ENCODE data around the gene GLDN. TPM values are rescaled to one million over a fixed set of nuclear protein-coding genes. Genes with fewer than 3 reads are reported as not detected.

GLDN gene
- total and polyA plus RNA-seq, 10 of the 15 experiments (the other 5 are each of a cell fraction or from before 2014, with no cell fraction given) = 0.13 TPM; not detected in 9

GRCh38 chr15:51390966-51391422, 49.5 kb downstream of the GLDN start:
- 50% methylated on average over 5 of the region's 5 CpGs for WGBS (ENCODE audit: insufficient coverage, insufficient replicate concordance, low lambda C conversion rate, missing lambda C conversion rate)
- ChIA-PET POLR2A (no interaction called here), SMC1A (ENCODE audit: uncharacterized antibody, unreplicated experiment) (no interaction called here), CTCF (no interaction called here), RAD21 (ENCODE audit: unreplicated experiment) (no interaction called here)
- H3K27me3 ChIP-seq (replicated peaks in 1 of 2; ENCODE audit: control insufficient read depth in 2 of 2, insufficient read depth in 2 of 2, low read length in 1 of 2) = peaks cover 0 to under 1% of the 10 kb centered on the region in 2 experiments; a peak in 1 of 4 replicates
- no peaks in the 10 kb centered on the region for H3K4me1 ChIP-seq (ENCODE audit: control insufficient read depth, insufficient read depth, low read length)
- DNase-seq (ENCODE audit: low read depth, low spot score) = no peak
- H4K20me1 ChIP-seq (ENCODE audit: control insufficient read depth, insufficient read depth) = no peaks in the 10 kb centered on the region
- no peaks in the 10 kb centered on the region for H3K9me3 ChIP-seq (replicated peaks; ENCODE audit: control insufficient read depth, insufficient read depth, low read length)
- no peaks in the 10 kb centered on the region for H3K79me2 ChIP-seq (ENCODE audit: control insufficient read depth, insufficient read depth, low read length)
- ATAC-seq = no peak
- no peak overlapping the region for H3K4me3 ChIP-seq
- no peak overlapping the region for H3K9ac ChIP-seq (ENCODE audit: control insufficient read depth, insufficient read depth, low read length)
- no peak for FAIRE-seq
- no TSS peak for BruUV-seq (replicated peaks)
- no peak overlapping the region for H2AFZ ChIP-seq (ENCODE audit: control insufficient read depth, low read depth, low read length)
- H3K36me3 ChIP-seq (ENCODE audit: control insufficient read depth in 2 of 2, insufficient read depth in 2 of 2, low read length in 1 of 2) = no peaks in the 10 kb centered on the region
- intact Hi-C loops (cut with micrococcal nuclease; ENCODE audit: unreplicated experiment) = no loop called here
- TF ChIP-seq ATF3 (IDR thresholded peaks at IDR 0.05; ENCODE audit: borderline replicate concordance, extremely low read depth, low read depth, low read length) = no peak
- no peak for TF ChIP-seq PKNOX1 (IDR thresholded peaks at IDR 0.05)
- TF ChIP-seq EED (IDR thresholded peaks at IDR 0.05; ENCODE audit: low read depth) = no peak
- TF ChIP-seq JUND (IDR thresholded peaks at IDR 0.05; ENCODE audit: low read depth, low read length) = no peak
- TF ChIP-seq CHD2 (IDR thresholded peaks at IDR 0.05; ENCODE audit: borderline replicate concordance, low read depth, low read length) = no peak
- no peak for TF ChIP-seq NR2C1 (IDR thresholded peaks at IDR 0.05)
- TF ChIP-seq SMAD1 (IDR thresholded peaks at IDR 0.05; ENCODE audit: low read depth, partially characterized antibody) = no peak
- no peak for TF ChIP-seq MTA2 (IDR thresholded peaks at IDR 0.05; ENCODE audit: low read depth)
- no peak for TF ChIP-seq RAD21 (IDR thresholded peaks at IDR 0.05; ENCODE audit: insufficient read depth, low read depth, low read length)
- TF ChIP-seq ZNF592 (IDR thresholded peaks at IDR 0.05) = no peak
- no peak for TF ChIP-seq CEBPB (IDR thresholded peaks at IDR 0.05; ENCODE audit: borderline replicate concordance in 1 of 2, low read depth in 2 of 2, low read length in 2 of 2)
- no peak overlapping the region for H3K27ac ChIP-seq (ENCODE audit: control insufficient read depth, insufficient read depth)
- in situ Hi-C loops (cut with MboI) = no loop called here
- H3K4me2 ChIP-seq (ENCODE audit: control insufficient read depth, insufficient read depth) = no peak overlapping the region
